ENCODE results near the gene ARHGAP22.

ARHGAP22 gene

DNA sequence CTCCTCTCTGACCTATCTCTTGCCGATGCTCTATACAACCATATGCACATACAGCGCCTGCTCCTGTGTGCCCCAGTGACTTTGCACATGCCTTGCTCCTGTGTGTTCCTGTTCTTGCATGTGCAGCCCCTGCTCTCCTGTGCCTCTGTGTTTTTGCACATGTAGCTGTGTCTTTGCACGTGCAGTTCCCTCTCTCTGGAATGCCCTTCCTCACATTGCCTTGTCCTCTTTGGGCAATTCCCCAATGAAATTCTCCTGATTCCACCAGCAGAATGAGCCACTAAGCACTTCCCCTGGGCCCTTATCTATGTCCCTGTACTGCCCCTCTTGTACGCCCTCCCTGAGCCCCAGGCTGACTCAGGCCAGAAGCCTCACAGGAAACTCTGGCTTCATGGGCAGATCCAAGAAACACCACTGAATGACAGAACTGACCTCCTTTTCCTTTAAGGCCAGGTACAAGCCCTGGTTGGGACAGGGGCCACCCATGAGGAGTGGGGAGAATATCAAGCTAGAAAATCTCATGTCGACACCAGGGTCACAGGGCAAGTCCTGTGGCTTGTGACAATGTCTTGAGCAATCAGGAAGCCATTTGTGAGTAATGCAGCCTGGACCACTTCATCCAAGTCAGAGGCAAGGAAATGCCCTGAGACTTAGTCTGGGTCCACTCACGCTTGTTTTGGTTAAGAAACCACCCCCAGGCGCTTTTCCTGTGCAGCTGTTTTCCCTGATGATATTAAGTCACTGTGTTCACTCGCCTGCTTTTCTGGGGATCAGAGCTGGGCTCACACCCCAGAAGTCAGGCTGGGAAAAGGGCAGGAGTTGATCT is 1.9 kb upstream of the ARHGAP22 start:
- no peak for DNase-seq

DNA sequence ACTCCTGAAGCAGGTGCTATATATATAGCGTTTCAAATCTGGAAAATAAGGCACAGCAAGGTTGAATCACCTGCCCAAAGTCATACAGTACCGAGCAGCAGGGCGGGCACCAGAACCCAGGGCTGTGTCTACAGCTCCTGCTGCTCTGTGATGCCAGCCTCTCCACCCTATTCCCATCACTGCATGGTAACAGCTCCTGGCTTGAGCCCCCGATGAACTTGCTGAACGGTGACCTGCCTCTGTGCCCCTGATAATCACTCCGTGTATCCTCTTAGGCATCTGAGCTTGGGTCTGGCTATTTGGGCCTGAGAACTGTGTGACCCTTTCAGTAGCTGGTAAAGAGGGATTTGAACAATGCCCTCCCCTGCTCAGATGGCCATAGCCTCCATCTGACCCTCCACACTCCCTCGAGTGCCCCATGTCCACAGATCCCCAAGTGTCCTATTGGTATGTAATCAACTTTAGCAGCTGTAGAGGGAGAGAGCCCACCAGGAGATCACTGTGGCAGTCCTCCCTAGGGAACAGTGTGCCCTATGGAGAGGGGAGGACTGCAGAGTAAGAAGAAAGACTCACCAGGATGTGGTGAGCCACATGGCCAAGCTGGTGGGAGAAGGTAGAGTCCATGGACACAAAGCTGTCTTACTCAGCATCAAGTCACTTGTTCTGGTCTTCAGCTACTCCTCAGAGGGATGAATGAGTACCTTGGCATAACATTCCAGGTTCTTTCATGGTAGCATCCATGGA is 1.1 kb upstream of the ARHGAP22 start:
- DNase-seq: no peak

DNA sequence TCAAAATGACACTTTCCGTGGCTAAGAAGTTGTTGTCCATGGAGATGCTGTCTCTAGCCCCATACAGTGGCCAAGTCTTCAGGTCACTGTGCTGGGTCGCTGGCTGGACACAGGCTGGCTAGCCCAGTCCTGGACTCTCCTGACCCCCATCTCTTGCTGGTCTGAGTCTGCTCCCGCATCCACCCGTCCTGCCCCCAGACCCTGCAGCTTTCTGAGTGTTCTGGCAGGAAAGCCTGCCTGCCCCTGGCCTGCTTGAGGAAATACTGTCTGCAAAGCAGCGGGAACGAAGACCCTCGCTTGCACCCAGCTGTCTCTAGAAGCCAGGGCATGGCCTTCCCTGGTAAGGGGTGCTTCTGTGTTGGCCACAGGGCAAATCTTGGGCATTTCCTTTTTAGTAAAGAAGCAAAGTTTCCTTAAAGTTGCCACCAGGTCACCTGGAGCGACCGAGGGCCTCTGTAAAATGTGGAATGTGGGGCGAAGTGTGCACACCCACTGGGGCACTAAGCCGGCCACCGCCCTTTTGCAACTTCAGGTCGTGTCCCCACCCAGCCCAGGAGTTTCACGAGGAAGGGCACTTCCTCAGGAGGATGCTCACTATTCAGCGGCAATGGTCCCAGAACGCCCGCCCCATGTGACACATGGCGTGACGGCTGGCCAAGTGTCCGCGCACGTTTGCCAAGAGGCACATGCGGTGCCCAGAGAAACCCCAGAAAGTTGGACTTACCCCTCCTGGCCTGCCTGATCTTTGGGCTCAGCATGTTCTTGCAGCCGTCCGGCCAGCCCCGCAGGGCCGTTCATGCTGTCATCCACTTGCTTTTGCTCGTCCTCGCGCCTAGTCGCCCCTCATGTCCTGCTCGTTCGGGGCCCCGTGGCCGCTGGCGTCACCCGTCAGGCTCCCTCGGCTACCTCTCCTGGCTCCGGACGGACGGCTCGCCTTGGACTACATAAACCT is 558 bp downstream of the ARHGAP22 start:
- no peak for DNase-seq

DNA sequence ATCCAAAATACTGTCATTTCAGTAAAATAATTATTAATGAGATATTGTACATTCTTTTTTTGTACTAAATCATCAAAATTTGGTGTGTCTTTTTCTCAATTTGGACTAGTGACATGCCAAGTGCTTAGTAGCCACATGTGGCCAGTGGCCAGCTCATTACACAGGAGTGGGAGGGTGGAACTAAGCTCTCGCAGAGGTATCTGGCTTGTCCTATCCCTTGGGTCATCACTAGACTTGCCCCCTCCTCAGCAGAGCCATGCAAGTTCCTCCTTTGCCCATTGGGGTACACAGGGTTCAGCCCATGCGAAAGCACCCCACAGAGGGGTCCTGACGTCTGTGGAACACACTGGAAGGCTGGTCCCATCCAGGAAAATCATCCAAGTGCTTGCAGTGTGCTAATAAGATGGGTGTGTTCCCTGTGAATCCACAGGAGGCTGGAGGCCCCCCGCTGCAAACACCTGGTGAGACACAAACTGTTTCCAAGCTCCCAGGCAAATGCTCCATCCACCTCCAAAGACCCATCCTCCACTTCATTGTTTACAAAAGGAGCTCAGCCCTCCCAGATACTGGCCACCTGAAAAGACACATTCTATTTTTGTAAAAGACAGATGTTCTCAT is 1.3 kb downstream of the ARHGAP22 start:
- no peak for DNase-seq

- no peak for DNase-seq
These were observed 2.3 kb downstream of the ARHGAP22 start for GRCh38 chr10:48602401-48603135.

DNA sequence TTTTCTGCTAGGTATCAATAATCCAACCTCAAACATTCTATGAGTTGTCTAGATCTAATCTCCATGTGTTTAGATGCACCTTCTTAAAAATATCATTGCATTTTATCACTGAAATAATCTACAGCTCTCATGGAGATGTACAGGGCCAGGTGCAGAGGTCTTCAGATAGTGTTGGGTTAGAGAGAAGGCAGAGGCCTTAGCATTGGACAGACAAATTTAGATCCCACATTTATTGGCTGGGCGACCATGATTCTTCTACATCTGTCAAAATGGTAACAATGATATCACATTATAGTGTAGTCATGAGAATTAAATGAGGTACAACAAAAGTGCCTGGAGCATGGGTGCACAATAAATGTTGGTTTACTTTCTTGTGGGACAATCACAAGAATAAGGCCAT is 3.1 kb downstream of the ARHGAP22 start:
- no peak for DNase-seq

- no peak for DNase-seq
These were observed 4.0 kb downstream of the ARHGAP22 start for GRCh38 chr10:48600645-48601505.

DNA sequence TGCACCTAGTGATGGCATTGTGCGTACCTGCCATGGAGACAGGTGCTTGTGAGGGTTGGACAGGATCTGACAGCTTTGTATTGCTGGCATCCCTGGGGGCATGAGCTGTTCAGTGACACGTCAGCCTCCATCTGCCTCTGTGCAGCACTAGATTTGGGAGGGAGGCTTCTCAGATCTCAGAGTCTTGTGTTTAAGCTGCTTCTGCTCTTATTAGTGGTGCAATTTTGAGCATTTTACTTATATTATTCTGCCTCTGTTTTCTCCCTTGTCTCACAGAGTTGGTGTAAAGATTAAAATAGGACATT is 5.1 kb downstream of the ARHGAP22 start:
- no peak for DNase-seq

DNA sequence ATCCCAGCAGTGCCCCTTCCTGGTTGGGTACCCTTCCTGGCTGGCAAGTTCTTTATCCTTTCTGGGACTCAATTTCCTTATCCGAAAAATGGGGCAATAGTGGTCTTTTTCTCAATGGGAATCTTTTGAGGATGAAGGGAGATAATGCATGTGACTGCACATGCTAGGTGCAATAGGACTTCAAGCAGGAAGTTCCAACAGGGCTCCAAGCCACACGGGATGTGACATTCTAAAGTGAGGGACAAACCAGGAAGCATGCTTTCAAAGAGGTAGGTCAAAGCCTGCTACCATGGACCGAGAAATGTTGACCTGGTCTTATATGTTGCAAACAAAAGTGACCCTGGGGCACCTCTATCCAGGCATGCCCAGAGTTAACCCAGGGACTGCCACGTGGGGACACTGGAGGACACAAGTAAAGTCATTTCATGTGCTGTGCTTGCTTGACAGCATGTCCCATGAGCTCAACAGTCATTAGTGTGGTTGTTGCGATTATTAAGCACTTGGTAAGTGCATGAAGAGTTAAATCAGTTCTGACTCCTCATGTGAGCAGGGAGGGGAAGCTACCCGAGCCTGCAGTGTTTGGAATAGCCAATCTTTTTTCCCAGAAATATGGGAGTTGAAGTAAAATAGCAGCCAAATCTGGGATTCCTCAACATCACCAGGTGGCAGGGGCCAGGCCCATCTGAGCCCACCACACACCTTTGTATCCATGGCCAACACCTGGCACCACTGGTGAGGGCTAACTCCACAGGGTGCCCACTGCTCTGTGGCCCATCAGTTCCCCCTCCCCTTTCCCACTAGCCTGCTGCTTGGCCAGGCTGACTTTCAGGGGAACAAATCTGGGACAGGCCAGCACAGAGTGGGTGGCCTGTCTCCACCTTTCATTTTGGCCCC is 5.7 kb downstream of the ARHGAP22 start:
- DNase-seq: no peak

- DNase-seq: no peak
These were observed 6.5 kb downstream of the ARHGAP22 start for GRCh38 chr10:48598243-48598935.

- no peak for DNase-seq
These were observed 9.3 kb downstream of the ARHGAP22 start for GRCh38 chr10:48595539-48595932.

- no peak for DNase-seq
These were observed 9.9 kb downstream of the ARHGAP22 start for GRCh38 chr10:48594803-48595538.

- DNase-seq: no peak
These were observed 10.5 kb downstream of the ARHGAP22 start for GRCh38 chr10:48594371-48594770.

DNA sequence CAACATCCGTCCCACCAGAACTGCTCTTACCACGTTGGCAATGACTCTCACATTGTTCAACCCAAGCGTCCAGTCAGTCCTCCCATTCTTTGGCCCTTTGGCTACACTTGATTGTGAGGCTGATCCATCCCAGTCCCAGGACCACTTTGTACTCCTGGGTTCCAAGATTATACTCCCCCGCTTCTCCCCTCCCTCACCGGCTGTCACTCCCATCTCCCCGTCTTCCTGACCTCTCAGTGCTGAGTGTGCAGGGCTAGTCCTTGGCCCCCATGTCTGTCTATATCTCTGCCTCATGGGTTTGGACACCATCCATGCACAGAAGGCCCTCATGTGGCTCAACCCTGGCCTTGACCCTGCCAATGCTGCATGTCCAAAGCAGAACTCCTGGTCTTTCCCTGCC is 12.5 kb downstream of the ARHGAP22 start:
- no peak for DNase-seq

DNA sequence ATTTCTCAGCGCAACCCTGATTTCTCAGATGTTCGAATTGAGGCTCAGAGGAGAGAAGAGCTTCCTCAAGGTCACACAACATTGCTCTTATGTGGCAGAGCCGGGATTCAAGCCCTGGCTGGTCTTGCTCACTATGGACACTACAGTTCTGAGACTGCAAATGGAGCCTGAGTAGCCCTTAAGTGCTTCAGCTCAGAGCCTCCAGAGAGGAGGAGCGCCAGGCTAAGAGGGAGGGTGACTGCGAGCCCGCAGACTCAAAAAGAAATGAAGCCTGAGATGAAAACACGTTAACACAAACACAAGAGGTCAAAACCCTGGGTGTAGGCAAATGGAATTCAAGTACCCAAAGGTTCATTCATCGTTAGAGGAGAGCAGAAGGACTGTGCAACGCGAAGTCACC is 13.9 kb downstream of the ARHGAP22 start:
- DNase-seq: no peak

GRCh38 chr10:48589266-48589665 is 15.6 kb downstream of the ARHGAP22 start:
- no peak for DNase-seq

GRCh38 chr10:48587819-48588218 is 17.1 kb downstream of the ARHGAP22 start:
- no peak for DNase-seq

GRCh38 chr10:48587101-48587500 is 17.8 kb downstream of the ARHGAP22 start:
- DNase-seq: no peak

DNA sequence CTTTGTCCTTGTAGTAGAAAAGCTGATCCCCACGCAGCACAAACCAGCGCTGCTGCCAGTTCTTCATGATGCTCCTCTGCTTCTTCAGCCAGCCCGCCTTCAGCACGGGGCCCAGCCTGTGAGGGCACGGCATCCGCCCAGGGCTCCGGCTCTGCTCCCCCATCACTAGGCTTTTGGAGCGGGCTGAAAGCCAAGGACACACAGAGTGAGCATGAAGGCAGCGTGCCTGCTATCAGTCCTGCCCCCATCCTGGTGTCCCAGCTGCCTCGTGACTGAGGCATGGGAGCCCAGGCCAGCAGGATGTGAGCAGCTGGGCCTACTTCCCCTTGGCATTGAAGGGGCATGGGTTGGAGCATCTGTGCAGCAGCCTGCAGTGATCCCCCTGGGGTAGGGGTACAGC is 21.9 kb downstream of the ARHGAP22 start:
- DNase-seq: no peak

All from SIG-M5 (cell line).